K562 (cell line): ENCODE results near the gene SEZ6. TPM values are rescaled to one million over a fixed set of nuclear protein-coding genes. Genes with fewer than 3 reads are reported as not detected.

Experiments used
- ATAC-seq: fragments of 200-7000 bp; cut with Tn5 transposase; 3 replicates; pipeline ENCODE4 v1.9.1; 2020; ENCODE audit warnings: moderate library complexity
- BruUV-seq: library from RNA; stranded (reverse); fragments of 400-500 nt; replicated peaks from 2 replicates; lab custom pipeline; 2021; lab: Mats Ljungman, UMichigan
- CTCF ChIA-PET: fragments of 300-600 bp; formaldehyde crosslinking; extraction: SDS; loops from one replicate; lab custom pipeline; 2021; ENCODE audit warnings: low intra/inter-chr PET ratio; lab: Yijun Ruan, JAX
- POLR2A ChIA-PET: fragments of 300-600, 350-650 bp; sonication (Branson Sonifier 250); formaldehyde crosslinking; extraction: SDS; loops from one replicate; lab custom pipeline; 2021; ENCODE audit warnings: antibody characterized with exemption, inconsistent platforms; lab: Yijun Ruan, JAX
- DNase-seq, 4 experiments: peaks; one replicate each; pipeline versions ENCODE4 v3.0.0 to v3.0.0-alpha.2; 2011 to 2018; ENCODE audit warnings: low spot score in 3 of 4, mixed read lengths in 3 of 4; ENCODE audit errors: extremely low read depth in 1 of 4
- FAIRE-seq: peaks from 2 replicates; lab custom pipeline; 2011; peaks lifted over from hg19 to GRCh38; lab: Jason Lieb, UNC
- H2AFZ ChIP-seq: 2 replicates; pipeline ENCODE4 v1.6.0; 2011; ENCODE audit warnings: low read depth, low read length, control low read depth, inconsistent platforms
- H3K27ac ChIP-seq: fragments of 200-600 bp; 3 replicates; pipeline ENCODE4 v1.8.0; 2011; ENCODE audit warnings: low read depth, mild to moderate bottlenecking, control low read depth, inconsistent platforms, low read length, moderate library complexity, mixed read lengths; ENCODE audit errors: extremely low read depth
- H3K27me3 ChIP-seq, 2 experiments: fragments of 300-600 bp in 1 of 2; 2 replicates in 1 of 2; 3 replicates in 1 of 2; pipeline versions ENCODE4 v1.6.0 to v1.8.0; 2011; ENCODE audit warnings: inconsistent platforms in 2 of 2, low read length in 2 of 2, mild to moderate bottlenecking in 1 of 2, mixed read lengths in 1 of 2, moderate library complexity in 1 of 2; ENCODE audit not compliant: control insufficient read depth in 2 of 2, insufficient read depth in 2 of 2
- H3K36me3 ChIP-seq: fragments of 300-600 bp; 3 replicates; pipeline ENCODE4 v1.8.0; 2011; ENCODE audit warnings: mild to moderate bottlenecking, low read length, inconsistent platforms; ENCODE audit not compliant: control insufficient read depth, insufficient read depth
- H3K4me1 ChIP-seq, 2 experiments: fragments of 200-600 bp in 1 of 2; replicated peaks in 1 of 2; 2 replicates in 1 of 2; 3 replicates in 1 of 2; pipeline versions ENCODE4 v1.5.1 to v1.8.0; 2011; ENCODE audit warnings: inconsistent platforms in 2 of 2, low read length in 2 of 2, mild to moderate bottlenecking in 1 of 2, mixed read lengths in 1 of 2, moderate library complexity in 1 of 2; ENCODE audit not compliant: control insufficient read depth in 2 of 2, insufficient read depth in 2 of 2
- H3K4me2 ChIP-seq: 2 replicates; pipeline ENCODE4 v1.6.1; 2011; ENCODE audit warnings: low read length, control low read depth, inconsistent platforms, mixed read lengths; ENCODE audit not compliant: insufficient read depth
- H3K4me3 ChIP-seq: fragments of 200-600 bp; sonication (generic), shearing (Covaris generic); 2 replicates; pipeline ENCODE4 v1.5.1; 2016; ENCODE audit warnings: control low read depth, inconsistent platforms
- H3K79me2 ChIP-seq: fragments of 200-600 bp; 3 replicates; pipeline ENCODE4 v1.8.0; 2011; ENCODE audit warnings: low read length, inconsistent platforms; ENCODE audit not compliant: control insufficient read depth, insufficient read depth
- H3K9ac ChIP-seq, 2 experiments: 2 replicates each; pipeline versions ENCODE4 v1.6.0 to v1.6.1; 2011; ENCODE audit warnings: low read depth in 2 of 2, low read length in 2 of 2, control low read depth in 1 of 2, inconsistent platforms in 1 of 2, mild to moderate bottlenecking in 1 of 2, mixed read lengths in 1 of 2; ENCODE audit not compliant: insufficient read depth in 1 of 2
- H3K9me1 ChIP-seq: one replicate; pipeline ENCODE4 v1.6.0; 2011; ENCODE audit warnings: inconsistent platforms, mild to moderate bottlenecking, low read length, moderate library complexity; ENCODE audit not compliant: control insufficient read depth, insufficient read depth
- H3K9me3 ChIP-seq: replicated peaks from 2 replicates; pipeline ENCODE4 v1.5.1; 2011; ENCODE audit warnings: low read depth, low read length, inconsistent platforms; ENCODE audit not compliant: control insufficient read depth, insufficient read depth
- H4K20me1 ChIP-seq: replicated peaks from 2 replicates; pipeline ENCODE4 v1.6.1; 2011; ENCODE audit warnings: low read length, inconsistent platforms, mixed read lengths; ENCODE audit not compliant: control insufficient read depth, insufficient read depth
- BCOR ChIP-seq: fragments of 450-650 bp; IDR thresholded peaks from 2 replicates; pipeline ENCODE4 v1.6.1; 2016
- NELFE ChIP-seq: IDR thresholded peaks from 2 replicates; pipeline ENCODE4 v1.6.1; 2011; ENCODE audit warnings: mild to moderate bottlenecking; ENCODE audit not compliant: insufficient read depth, insufficient read length
- POU5F1 ChIP-seq: fragments of 150-350 bp; IDR thresholded peaks from 2 replicates; pipeline ENCODE4 v1.6.1; 2014; ENCODE audit warnings: borderline replicate concordance, low read length, low read depth, mild to moderate bottlenecking; ENCODE audit not compliant: partially characterized antibody
- RBM17 ChIP-seq: fragments of 200-400 bp; formaldehyde crosslinking; IDR thresholded peaks from 2 replicates; pipeline ENCODE4 v1.6.1; 2017; ENCODE audit warnings: low read depth, mild to moderate bottlenecking, low read length, borderline replicate concordance
- WGBS: fragments of 100-300 bp; shearing (Covaris generic); methylation state at CpG from one replicate; pipeline ENCODE4 v1.1.6; 2016; ENCODE audit warnings: low coverage, mixed read lengths; ENCODE audit not compliant: insufficient coverage; ENCODE audit errors: missing lambda C conversion rate; 5-methylcytosine and 5-hydroxymethylcytosine counted together
- in situ Hi-C: fragments of 300-500 bp; cut with MboI; formaldehyde crosslinking; loops from 4 replicates; pipeline ENCODE4 v1.15.0; 2018; ENCODE audit warnings: inconsistent platforms, mixed read lengths
- intact Hi-C: fragments of 100-400 bp; cut with micrococcal nuclease; formaldehyde crosslinking; loops from 2 replicates; pipeline ENCODE4 v1.14.2; 2022
- polyA plus RNA-seq, 8 experiments: library from polyadenylated mRNA; depleted of rRNA in 4 of 8; stranded (reverse) in 5 of 8; unstranded in 3 of 8; fragments of >200 nt; fragmentation: Nextera tagmentation in 2 of 8; fragmentation: Illumina TruSeq in 1 of 8; extraction: Ambion mirVana in 2 of 8; extraction: Trizol in 1 of 8; gene quantifications; 2 replicates each; pipeline versions ENCODE4 v1.2.1 to v1.2.3, GENCODE V29; 2011 to 2014; ENCODE audit warnings: inconsistent platforms in 1 of 8, missing spikeins in 1 of 8
- total RNA-seq, 7 experiments: library from RNA; depleted of rRNA in 6 of 7; stranded (reverse); fragments of >200 nt in 6 of 7; fragmentation: Illumina TruSeq in 2 of 7; extraction: Trizol in 2 of 7; gene quantifications; 2 replicates each; pipeline versions ENCODE4 v1.2.1 to v1.2.3, GENCODE V29; 2011 to 2021; ENCODE audit warnings: low replicate concordance in 1 of 7
- TF ChIP-seq, protein P1 (sequence below): fragments of 450-650 bp; IDR thresholded peaks from 2 replicates; pipeline ENCODE4 v1.6.1; 2016

SEZ6 gene
- total and polyA plus RNA-seq, 9 of the 15 experiments (the other 6 are each of a cell fraction or from before 2014, with no cell fraction given), result not detected

DNA sequence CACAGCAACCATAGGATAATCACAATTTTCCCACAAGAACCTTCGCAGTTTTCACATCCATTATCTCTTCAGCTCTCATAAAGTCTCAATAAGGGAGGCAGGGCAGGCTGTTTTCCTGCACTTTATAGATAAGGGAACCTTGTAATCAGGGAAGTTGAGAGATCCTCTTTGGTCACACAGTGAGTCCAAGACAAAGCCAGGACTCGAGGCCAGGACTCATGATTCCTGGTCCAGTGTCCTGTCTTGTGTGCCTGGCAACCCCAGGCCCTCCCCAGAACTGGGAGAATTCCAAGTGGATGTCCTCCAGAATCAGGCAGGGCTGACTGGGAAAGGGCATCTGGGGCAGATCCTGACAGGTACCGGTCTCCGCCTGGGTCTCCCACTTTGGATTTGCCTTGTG, 31.4 kb downstream of the SEZ6 start (continued):
- no peak for TF ChIP-seq NELFE
- TF ChIP-seq BCOR, result peak; percentile 15; the same call in 1 of the 2 replicates
- TF ChIP-seq RBM17, result no peak

GRCh38 chr17:28973425-28973824, 32.4 kb downstream of the SEZ6 start:
- Histone ChIP-seq H2AFZ (no peak overlapping the region), H3K27me3 (peaks cover 30 to 69% of the 10 kb centered on the region in 2 experiments; a peak in 4 of 5 replicates), H3K9me3 (no peaks in the 10 kb centered on the region), H3K9ac (no peak overlapping the region), H3K27ac (no peak overlapping the region), H3K4me3 (no peak overlapping the region), H3K79me2 (no peaks in the 10 kb centered on the region), H3K9me1 (peaks cover 5% of the 10 kb centered on the region), H3K36me3 (no peaks in the 10 kb centered on the region), H3K4me2 (no peak overlapping the region), H4K20me1 (peaks cover 40% of the 10 kb centered on the region), H3K4me1 (peaks cover 0 to 6% of the 10 kb centered on the region in 2 experiments; a peak in 3 of 5 replicates)
- intact Hi-C loops, result no loop called here
- no TSS peak for BruUV-seq
- ATAC-seq, result peak; percentile 40; the same call in 2 of the 3 replicates
- in situ Hi-C loops, result no loop called here
- no peak for DNase-seq
- 25% methylated on average over 2 of the region's 2 CpGs for WGBS
- ChIA-PET POLR2A (interaction anchor here (0.6 to 4.1 kb wide), 5 partner anchors 11 to 143 kb away, joined by 3 to 15 read pairs (median 4); no protein-coding TSS in a partner anchor), CTCF (no interaction called here)
- no peak for TF ChIP-seq POU5F1
- TF ChIP-seq, protein P1, sequence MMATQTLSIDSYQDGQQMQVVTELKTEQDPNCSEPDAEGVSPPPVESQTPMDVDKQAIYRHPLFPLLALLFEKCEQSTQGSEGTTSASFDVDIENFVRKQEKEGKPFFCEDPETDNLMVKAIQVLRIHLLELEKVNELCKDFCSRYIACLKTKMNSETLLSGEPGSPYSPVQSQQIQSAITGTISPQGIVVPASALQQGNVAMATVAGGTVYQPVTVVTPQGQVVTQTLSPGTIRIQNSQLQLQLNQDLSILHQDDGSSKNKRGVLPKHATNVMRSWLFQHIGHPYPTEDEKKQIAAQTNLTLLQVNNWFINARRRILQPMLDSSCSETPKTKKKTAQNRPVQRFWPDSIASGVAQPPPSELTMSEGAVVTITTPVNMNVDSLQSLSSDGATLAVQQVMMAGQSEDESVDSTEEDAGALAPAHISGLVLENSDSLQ, result 0 out of 2 replicates have a peak, but pooled peaks have one; percentile 17
- no peak for FAIRE-seq
